ENCODE results near the gene GPR15LG. TPM values are rescaled to one million over a fixed set of nuclear protein-coding genes. Genes with fewer than 3 reads are reported as not detected.

Gene GPR15LG
- total and polyA plus RNA-seq, 10 of the 15 experiments (the other 5 are each of a cell fraction or from before 2014, with no cell fraction given), result 1.1 to 12.2 (median 1.4) TPM

- POLR2A ChIA-PET, result interaction anchor here (1.0 to 1.1 kb wide), 2 partner anchors 56 to 58 kb away, joined by 3 read pairs; no protein-coding TSS in a partner anchor
- SMC1A ChIA-PET (ENCODE audit: uncharacterized antibody, unreplicated experiment), result interaction anchor here (1.2 to 15.0 kb wide), 10 partner anchors 10 to 63 kb away, joined by 3 to 155 read pairs (median 7); partner anchors contain the start of gene GPR15LG
- no peaks in the 10 kb centered on the region for H3K79me2 ChIP-seq (ENCODE audit: control insufficient read depth, insufficient read depth, low read length)
- intact Hi-C loops (cut with micrococcal nuclease; ENCODE audit: unreplicated experiment) (loop anchor here (1.0 to 5.0 kb wide), 4 partner anchors 44 to 317 kb away; no protein-coding TSS in a partner anchor), in situ Hi-C loops (cut with MboI) (loop anchor here (10.0 kb wide), 1 partner anchor 60 kb away; no protein-coding TSS in a partner anchor)
- no peaks in the 10 kb centered on the region for H3K4me1 ChIP-seq (ENCODE audit: control insufficient read depth, insufficient read depth, low read length)
- RAD21 ChIA-PET (ENCODE audit: unreplicated experiment), result interaction anchor here (0.8 to 2.4 kb wide), 8 partner anchors 9 to 65 kb away, joined by 3 to 18 read pairs (median 7); partner anchors contain the start of gene GHITM
- H3K9me3 ChIP-seq (replicated peaks; ENCODE audit: control insufficient read depth, insufficient read depth, low read length), result no peaks in the 10 kb centered on the region
- TF ChIP-seq USF1 (IDR thresholded peaks at IDR 0.05; ENCODE audit: borderline replicate concordance, extremely low read length, insufficient read depth, low read depth, low read length), result no peak
- TF ChIP-seq SUPT20H (IDR thresholded peaks at IDR 0.05; ENCODE audit: borderline replicate concordance, control insufficient read depth, low read depth, low read length), result no peak
- no peak for TF ChIP-seq RBBP5 (conservative IDR thresholded peaks at IDR 0.05)
- no peak for TF ChIP-seq TBL1XR1 (IDR thresholded peaks at IDR 0.05; ENCODE audit: low read depth, low read length)
- TF ChIP-seq ELK1 (IDR thresholded peaks at IDR 0.05; ENCODE audit: low read depth, low read length), result no peak
- H2AFZ ChIP-seq (ENCODE audit: control insufficient read depth, low read depth, low read length), result no peak overlapping the region
- ATAC-seq, result no peak
- no TSS peak for BruUV-seq (replicated peaks)
- no peaks in the 10 kb centered on the region for H3K36me3 ChIP-seq (ENCODE audit: control insufficient read depth in 2 of 2, insufficient read depth in 2 of 2, low read length in 1 of 2)
- CTCF ChIA-PET, result interaction anchor here (0.8 to 28.3 kb wide), 16 partner anchors 10 to 178 kb away, joined by 3 to 788 read pairs (median 4); partner anchors contain the start of genes CDHR1, GHITM and GPR15LG
- 64% methylated on average over 4 of the region's 4 CpGs for WGBS (ENCODE audit: insufficient coverage, insufficient replicate concordance, low lambda C conversion rate, missing lambda C conversion rate)
- H3K4me3 ChIP-seq, result no peak overlapping the region
- H3K9ac ChIP-seq (ENCODE audit: control insufficient read depth, insufficient read depth, low read length), result no peak overlapping the region
- H3K4me2 ChIP-seq (ENCODE audit: control insufficient read depth, insufficient read depth), result no peak overlapping the region
- peaks cover 0 to 7% of the 10 kb centered on the region in 2 experiments for H3K27me3 ChIP-seq (replicated peaks in 1 of 2; ENCODE audit: control insufficient read depth in 2 of 2, insufficient read depth in 2 of 2, low read length in 1 of 2)
- FAIRE-seq, result no peak
- DNase-seq (ENCODE audit: low read depth, low spot score), result no peak
- no peaks in the 10 kb centered on the region for H4K20me1 ChIP-seq (ENCODE audit: control insufficient read depth, insufficient read depth)
- H3K27ac ChIP-seq (ENCODE audit: control insufficient read depth, insufficient read depth), result no peak overlapping the region
Observed at GRCh38 chr10:84204610-84205009, 31.0 kb downstream of the GPR15LG start.

All from GM12878 (cell line).